Upper lobe of left lung (tissue), 6 donors: Measurements from ENCODE around the gene TBCCD1. TPM values are rescaled to one million over a fixed set of nuclear protein-coding genes. Genes with fewer than 3 reads are reported as not detected.

Source experiments
- ATAC-seq, 2 donors: fragments of 200-7000 bp; cut with Tn5 transposase; one replicate each; pipeline ENCODE4 v1.9.1; 2022; ENCODE audit warnings: mild to moderate bottlenecking in 2 of 2, moderate library complexity in 2 of 2; ENCODE audit not compliant: low FRiP score in 2 of 2
- DNase-seq, 2 donors: peaks; one replicate each; pipeline ENCODE4 v3.0.0-alpha.2; 2019 to 2020
- H3K27ac ChIP-seq, 4 donors: fragments of 200-600 bp; sonication (generic); one replicate each; pipeline ENCODE4 v1.5.1; 2016 to 2019
- H3K27me3 ChIP-seq, 4 donors: fragments of 200-600 bp; sonication (generic); one replicate each; pipeline ENCODE4 v1.5.1; 2017 to 2019
- H3K36me3 ChIP-seq, 4 donors: fragments of 200-600 bp; sonication (generic); one replicate each; pipeline ENCODE4 v1.5.1; 2016 to 2019
- H3K4me1 ChIP-seq, 4 donors: fragments of 200-600 bp; sonication (generic); one replicate each; pipeline ENCODE4 v1.5.1; 2018 to 2019
- H3K4me3 ChIP-seq, 4 donors: fragments of 200-600 bp; sonication (generic); one replicate each; pipeline ENCODE4 v1.5.1; 2017 to 2019; ENCODE audit warnings: mild to moderate bottlenecking in 2 of 4, moderate library complexity in 1 of 4
- H3K9me3 ChIP-seq, 4 donors: fragments of 200-600 bp; sonication (generic); one replicate each; pipeline ENCODE4 v1.5.1; 2018 to 2019
- CTCF ChIP-seq, 6 experiments: fragments of 450-650 bp in 4 of 6; fragments of 200-600 bp in 2 of 6; sonication (generic) in 2 of 6; IDR thresholded peaks; one replicate each; pipeline ENCODE4 v1.5.1; 2016 to 2019; ENCODE audit warnings: antibody characterized with exemption in 6 of 6
- EP300 ChIP-seq, 4 donors: sonication (generic); formaldehyde crosslinking; IDR thresholded peaks; one replicate each; pipeline ENCODE4 v1.5.1; 2017; ENCODE audit warnings: antibody characterized with exemption in 4 of 4, control low read depth in 2 of 4
- POLR2A ChIP-seq, 4 donors: fragments of 450-650 bp; IDR thresholded peaks; one replicate each; pipeline ENCODE4 v1.5.1; 2016 to 2017; ENCODE audit warnings: antibody characterized with exemption in 4 of 4, mild to moderate bottlenecking in 2 of 4
- POLR2AphosphoS5 ChIP-seq, 2 donors: sonication (generic); formaldehyde crosslinking; IDR thresholded peaks; one replicate each; pipeline ENCODE4 v1.5.1; 2017; ENCODE audit warnings: antibody characterized with exemption in 2 of 2
- WGBS, 2 donors: methylation state at CpG; one replicate each; pipeline ENCODE4 v1.1.5; 2017 to 2018; 5-methylcytosine and 5-hydroxymethylcytosine counted together
- total RNA-seq, 6 donors: library from RNA; depleted of rRNA in 4 of 6; stranded (reverse); fragments of >200 nt in 4 of 6; gene quantifications; one replicate each; pipeline versions ENCODE4 v1.1.0 to v1.2.1, GENCODE V29; 2016 to 2021
- donor health status: DM: no; HTN: no; CAD: no; lungs with moderate emphysema.
- donor health status: DM: no; HTN: yes; CAD: no; lungs with severe emphysema.

The TBCCD1 gene
- total RNA-seq, 6 donors from 2014 or later: 8.3 to 20.4 (median 11.0) TPM

DNA sequence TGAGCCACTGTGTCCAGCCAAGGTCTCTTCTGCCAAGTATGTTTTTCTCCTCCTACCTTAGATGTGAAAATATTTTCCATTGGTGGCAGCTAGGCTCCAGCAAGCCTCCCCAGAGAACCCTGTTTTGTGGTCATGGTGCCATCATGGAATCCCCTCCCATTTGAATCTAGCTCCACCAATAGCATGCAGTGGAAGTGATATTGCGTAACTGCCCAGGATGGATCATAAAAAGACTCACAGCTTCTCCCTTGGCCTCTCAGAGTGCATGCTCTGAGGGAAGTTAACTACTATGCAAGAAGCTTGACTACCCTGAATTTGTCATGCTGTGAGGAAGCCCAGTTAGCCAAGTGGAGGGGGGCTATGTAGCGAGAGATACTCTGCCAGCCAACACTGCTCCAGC, 50.5 kb downstream of the TBCCD1 start:
- DNase-seq (no peak), ATAC-seq (no peak)
- H3K4me1 ChIP-seq: no peaks in the 10 kb centered on the region
- no peaks in the 10 kb centered on the region for H3K27me3 ChIP-seq
- TF ChIP-seq CTCF (IDR thresholded peaks at IDR 0.05): no peak
- TF ChIP-seq EP300 (IDR thresholded peaks at IDR 0.05): no peak
- H3K4me3 ChIP-seq: no peak overlapping the region
- WGBS, 2 donors: 94 to 100% methylated on average over 2 of the region's 2 CpGs
- no peaks in the 10 kb centered on the region for H3K36me3 ChIP-seq
- H3K9me3 ChIP-seq: no peaks in the 10 kb centered on the region
- H3K27ac ChIP-seq: no peak overlapping the region

DNA sequence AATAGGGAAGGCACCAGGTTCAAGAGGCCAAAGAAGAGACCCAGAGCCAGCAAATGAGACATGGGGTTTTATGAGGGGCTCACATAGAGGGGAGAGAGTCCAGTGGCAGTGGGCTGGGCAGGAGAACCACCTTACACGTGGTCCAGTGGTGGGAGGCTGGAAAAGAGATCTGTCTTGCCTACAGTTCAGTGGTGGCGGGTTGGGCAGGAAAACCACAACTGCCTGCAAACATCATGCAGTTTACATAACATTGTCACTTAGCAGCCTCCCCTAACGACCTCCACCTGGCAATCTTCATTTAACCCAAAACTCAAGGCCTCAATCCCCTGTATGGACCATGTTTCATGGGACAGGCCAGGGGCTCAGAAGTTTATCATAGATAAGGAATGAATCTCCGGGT, 52.0 kb downstream of the TBCCD1 start:
- DNase-seq (no peak), ATAC-seq (no peak)
- H3K36me3 ChIP-seq: no peaks in the 10 kb centered on the region
- 54 to 61% methylated on average over 4 of the region's 4 CpGs for WGBS, 2 donors
- H3K27ac ChIP-seq: no peak overlapping the region
- no peaks in the 10 kb centered on the region for H3K4me1 ChIP-seq
- H3K4me3 ChIP-seq: no peak overlapping the region
- no peak for TF ChIP-seq CTCF (IDR thresholded peaks at IDR 0.05)
- no peak for TF ChIP-seq POLR2A (IDR thresholded peaks at IDR 0.05)
- no peak for TF ChIP-seq POLR2AphosphoS5 (IDR thresholded peaks at IDR 0.05)
- TF ChIP-seq EP300 (IDR thresholded peaks at IDR 0.05): no peak
- H3K27me3 ChIP-seq: no peaks in the 10 kb centered on the region
- no peaks in the 10 kb centered on the region for H3K9me3 ChIP-seq

DNA sequence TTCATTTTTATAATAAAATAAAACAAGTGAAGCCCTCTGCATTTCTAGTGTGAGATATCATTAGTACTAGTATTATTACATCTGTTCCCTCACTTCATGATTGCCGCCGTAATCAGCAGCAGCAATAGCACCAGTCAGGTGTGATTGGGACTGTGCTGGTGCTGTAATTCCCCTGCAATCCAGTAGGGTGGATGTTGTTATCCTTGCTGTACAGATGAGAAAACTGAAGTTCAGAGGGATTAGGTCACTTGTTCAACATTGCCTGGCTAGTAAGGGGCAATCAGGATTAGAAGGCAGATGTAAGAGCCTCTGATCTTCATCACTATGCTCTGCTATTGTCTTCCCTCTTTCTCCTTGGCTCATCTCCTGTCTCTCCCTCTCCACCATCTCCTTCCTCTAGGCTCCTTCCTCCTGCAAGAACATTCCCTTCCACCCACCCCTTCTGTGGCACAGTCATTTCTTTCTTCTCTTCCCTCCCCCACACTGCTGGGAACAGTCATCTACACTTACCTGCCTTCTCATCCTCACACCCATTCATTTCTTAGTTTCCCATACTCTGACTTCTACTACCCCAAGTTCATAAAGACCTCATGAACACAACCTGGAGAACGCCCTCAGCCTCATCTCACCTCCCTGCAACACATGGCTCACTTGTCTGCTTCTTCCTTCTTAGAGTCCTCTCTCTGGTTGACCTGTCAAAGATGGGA, 52.7 kb downstream of the TBCCD1 start:
- Histone ChIP-seq H3K9me3 (no peaks in the 10 kb centered on the region), H3K4me1 (no peaks in the 10 kb centered on the region), H3K4me3 (no peak overlapping the region), H3K27me3 (no peaks in the 10 kb centered on the region), H3K27ac (no peak overlapping the region), H3K36me3 (no peaks in the 10 kb centered on the region)
- 82 to 87% methylated on average over 3 of the region's 3 CpGs for WGBS, 2 donors
- no peak for ATAC-seq
- no peak for DNase-seq
- TF ChIP-seq POLR2A (IDR thresholded peaks at IDR 0.05) (no peak), CTCF (IDR thresholded peaks at IDR 0.05) (peak in 4 of 6 experiments; percentile 17 to 38 (median 26))

DNA sequence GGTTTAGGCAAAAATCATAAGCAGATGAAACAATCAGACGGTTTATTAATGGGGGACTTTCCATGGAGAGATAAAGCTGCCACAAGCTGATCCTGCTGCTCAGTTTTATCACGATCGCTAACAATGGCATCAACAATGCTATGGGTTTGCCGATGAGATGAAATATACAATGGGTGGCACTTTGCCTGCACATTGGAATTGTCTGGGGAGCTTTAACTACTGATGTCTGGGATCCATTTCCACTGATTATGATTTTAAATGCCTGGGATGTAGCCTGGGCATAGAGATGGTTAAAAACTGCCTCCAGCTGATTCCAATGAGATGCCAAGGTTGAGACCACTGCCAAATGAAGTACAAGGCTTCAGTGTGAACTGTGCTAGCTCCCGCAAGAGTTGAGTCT, 53.8 kb downstream of the TBCCD1 start:
- H3K27me3 ChIP-seq: no peaks in the 10 kb centered on the region
- TF ChIP-seq POLR2A (IDR thresholded peaks at IDR 0.05) (no peak), POLR2AphosphoS5 (IDR thresholded peaks at IDR 0.05) (no peak), CTCF (IDR thresholded peaks at IDR 0.05) (no peak), EP300 (IDR thresholded peaks at IDR 0.05) (no peak)
- whole genome bisulfite sequencing, 2 donors: 62 to 74% methylated on average over 5 of the region's 5 CpGs
- no peak overlapping the region for H3K27ac ChIP-seq
- ATAC-seq: no peak
- H3K36me3 ChIP-seq: no peaks in the 10 kb centered on the region
- no peaks in the 10 kb centered on the region for H3K4me1 ChIP-seq
- DNase-seq: no peak
- H3K9me3 ChIP-seq: no peaks in the 10 kb centered on the region
- no peak overlapping the region for H3K4me3 ChIP-seq

- no peak overlapping the region for H3K27ac ChIP-seq
- ATAC-seq: no peak
- H3K9me3 ChIP-seq: no peaks in the 10 kb centered on the region
- H3K27me3 ChIP-seq: no peaks in the 10 kb centered on the region
- DNase-seq: no peak
- no peak overlapping the region for H3K4me3 ChIP-seq
- no peaks in the 10 kb centered on the region for H3K4me1 ChIP-seq
- H3K36me3 ChIP-seq: no peaks in the 10 kb centered on the region
- 62 to 65% methylated on average over 9 of the region's 9 CpGs for WGBS, 2 donors
- TF ChIP-seq CTCF (IDR thresholded peaks at IDR 0.05) (no peak), EP300 (IDR thresholded peaks at IDR 0.05) (no peak), POLR2AphosphoS5 (IDR thresholded peaks at IDR 0.05) (no peak), POLR2A (IDR thresholded peaks at IDR 0.05) (no peak)
Observed at GRCh38 chr3:186512570-186513302, 54.4 kb downstream of the TBCCD1 start.
